Heart left ventricle (tissue), 16 donors: ENCODE measurements around the gene DOK7. TPM values are rescaled to one million over a fixed set of nuclear protein-coding genes. Genes with fewer than 3 reads are reported as not detected.

Source experiments
- ATAC-seq, 4 donors: fragments of 200-7000 bp; cut with Tn5 transposase; one replicate each; pipeline ENCODE4 v1.9.1; 2020 to 2022; ENCODE audit warnings: moderate library complexity in 4 of 4, mild to moderate bottlenecking in 3 of 4, moderate number of reproducible peaks in 1 of 4
- DNase-seq, 5 donors: peaks; one replicate each; pipeline ENCODE4 v3.0.0-alpha.2; 2020
- H3K27ac ChIP-seq, 12 donors: fragments of 200-600 bp; sonication (generic) in 4 of 12; one replicate each; pipeline versions ENCODE4 v1.5.0 to v1.8.0; 2016 to 2022; ENCODE audit warnings: mild to moderate bottlenecking in 2 of 12
- H3K27me3 ChIP-seq, 9 donors: fragments of 200-600 bp; sonication (generic) in 2 of 9; one replicate each; pipeline versions ENCODE4 v1.5.1 to v1.8.0; 2016 to 2022; ENCODE audit warnings: mild to moderate bottlenecking in 3 of 9
- H3K36me3 ChIP-seq, 9 donors: fragments of 200-600 bp; sonication (generic) in 2 of 9; one replicate each; pipeline versions ENCODE4 v1.5.0 to v1.8.0; 2018 to 2022; ENCODE audit warnings: mild to moderate bottlenecking in 2 of 9
- H3K4me1 ChIP-seq, 12 donors: fragments of 200-600 bp; sonication (generic) in 4 of 12; one replicate each; pipeline versions ENCODE4 v1.5.0 to v1.8.0; 2016 to 2022; ENCODE audit warnings: mild to moderate bottlenecking in 3 of 12
- H3K4me3 ChIP-seq, 12 donors: fragments of 200-600 bp; sonication (generic) in 4 of 12; one replicate each; pipeline versions ENCODE4 v1.5.0 to v1.8.0; 2017 to 2022; ENCODE audit warnings: mild to moderate bottlenecking in 9 of 12, moderate library complexity in 4 of 12
- H3K9me3 ChIP-seq, 12 donors: fragments of 200-600 bp; sonication (generic) in 4 of 12; one replicate each; pipeline versions ENCODE4 v1.5.0 to v1.8.0; 2016 to 2022; ENCODE audit warnings: mild to moderate bottlenecking in 1 of 12
- CTCF ChIP-seq, 12 donors: fragments of 200-600 bp; sonication (generic) in 4 of 12; IDR thresholded peaks; one replicate each; pipeline versions ENCODE4 v1.5.0 to v1.8.0; 2018 to 2022; ENCODE audit warnings: antibody characterized with exemption in 12 of 12, mild to moderate bottlenecking in 5 of 12
- POLR2A ChIP-seq, 2 donors: fragments of 450-650 bp; IDR thresholded peaks; one replicate each; pipeline ENCODE4 v1.6.1; 2017; ENCODE audit warnings: antibody characterized with exemption in 2 of 2, mild to moderate bottlenecking in 2 of 2, moderate library complexity in 2 of 2
- WGBS, 4 donors: extraction: QIAGEN DNeasy Blood & Tissue Kit in 2 of 4; methylation state at CpG; one replicate each; pipeline versions ENCODE4 v1.1.5 to v1.1.7; 2013 to 2018; 5-methylcytosine and 5-hydroxymethylcytosine counted together
- intact Hi-C, 10 donors: fragments of 100-400 bp; cut with DNase I; formaldehyde crosslinking; loops; one replicate each; pipeline versions ENCODE4 v1.11.1 to v1.14.2; 2022
- polyA plus RNA-seq, 2 donors: library from polyadenylated mRNA; stranded (reverse); fragments of 200-250 nt; gene quantifications; one replicate each; pipeline ENCODE4 v1.2.3, GENCODE V29; 2013
- total RNA-seq, 9 donors: library from RNA; depleted of rRNA in 2 of 9; stranded (reverse); fragments of >200 nt in 2 of 9; fragmentation: NEBNext Ultra II Directional in 3 of 9; extraction: Animal tissue kit (Norgen Biotek cat#: 25700) in 3 of 9; gene quantifications; one replicate each; pipeline versions ENCODE4 v1.1.0 to v1.2.4, GENCODE V29; 2016 to 2023
- donor health status: ischemic (EF 13 %, LVEDD 7.1; RV severe dilation, severe dysfunction).
- donor health status: healthy with polysubstance abuse.
- donor health status: DM: no; HTN: yes; CAD: no.
- donor health status: DM: no; HTN: no; CAD: no.
- donor health status: ischemic (EF 25% LVEDD 6.9; RV normal size, moderate dysfunction).
- donor health status: ischemic (EF 25% LVEDD 5.7; RV mildly dilated, moderate dysfunction).
- donor health status: healthy.
- donor health status: DM: yes; HTN: yes; CAD: no.
- donor health status: ischemic (EF 35%, LVEDD 5.7; RV mildly dilated, moderate dysfunction).
- donor health status: nonischemic (EF 11% LVEDD 7.7; RV severe dilation, severe dysfunction).
- donor health status: DM: yes; HTN: yes; CAD: no.
- donor health status: PGD.
- donor health status: ischemic (EF 29% LVEDD 5.4; RV normal size, mild dysfunction).
- donor health status: nonischemic (EF 23%, LVEDD 6.1; RV moderate dilation, normal function).

Gene DOK7
- total and polyA plus RNA-seq, 11 donors: 27.7 to 89.5 (median 40.0) TPM

- WGBS, 4 donors: 66 to 73% (median 70%) methylated on average over 9 to 17 of the region's 17 CpGs
- Histone ChIP-seq H3K4me1 (peaks cover 0 to 7% (median 0%) of the 10 kb centered on the region in 12 donors), H3K27me3 (no peaks in the 10 kb centered on the region), H3K36me3 (no peaks in the 10 kb centered on the region), H3K27ac (no peak overlapping the region), H3K4me3 (no peak overlapping the region), H3K9me3 (no peaks in the 10 kb centered on the region)
- TF ChIP-seq CTCF (IDR thresholded peaks at IDR 0.05): peak in 4 of 12 donors; percentile 4 to 38 (median 4)
- TF ChIP-seq POLR2A (IDR thresholded peaks at IDR 0.05): no peak
- intact Hi-C loops: loop anchor here (1.0 to 10.0 kb wide), 9 partner anchors 97 to 339 kb away; no protein-coding TSS in a partner anchor
- peak in 1 of 5 donors; percentile 55 for DNase-seq
- no peak for ATAC-seq
Measured at GRCh38 chr4:3443750-3444309, 19.3 kb upstream of the DOK7 start.

- ATAC-seq: no peak
- Histone ChIP-seq H3K27me3 (no peaks in the 10 kb centered on the region), H3K36me3 (no peaks in the 10 kb centered on the region), H3K27ac (no peak overlapping the region), H3K4me1 (peaks cover 0 to 7% (median 0%) of the 10 kb centered on the region in 12 donors), H3K4me3 (no peak overlapping the region), H3K9me3 (no peaks in the 10 kb centered on the region)
- DNase-seq: peak in 1 of 5 donors; percentile 56
- no peak for TF ChIP-seq CTCF (IDR thresholded peaks at IDR 0.05)
- TF ChIP-seq POLR2A (IDR thresholded peaks at IDR 0.05): no peak
- 89 to 91% (median 90%) methylated on average over 20 to 56 of the region's 56 CpGs for WGBS, 4 donors
- intact Hi-C loops: loop anchor here in 7 of 10 donors (5.0 to 10.0 kb wide), 6 partner anchors 240 to 340 kb away; no protein-coding TSS in a partner anchor
Measured at GRCh38 chr4:3444351-3445110, 18.6 kb upstream of the DOK7 start.

GRCh38 chr4:3445111-3445820, 17.8 kb upstream of the DOK7 start:
- Histone ChIP-seq H3K27ac (no peak overlapping the region), H3K27me3 (no peaks in the 10 kb centered on the region), H3K36me3 (no peaks in the 10 kb centered on the region), H3K4me3 (no peak overlapping the region), H3K9me3 (no peaks in the 10 kb centered on the region), H3K4me1 (peaks cover 0 to 7% (median 0%) of the 10 kb centered on the region in 12 donors)
- ATAC-seq (no peak), DNase-seq (peak in 1 of 5 donors; percentile 46)
- intact Hi-C loops: loop anchor here in 5 of 10 donors (10.0 kb wide), 3 partner anchors 240 to 340 kb away; no protein-coding TSS in a partner anchor
- WGBS, 4 donors: 86 to 89% (median 88%) methylated on average over 20 to 34 of the region's 34 CpGs
- TF ChIP-seq CTCF (IDR thresholded peaks at IDR 0.05) (no peak), POLR2A (IDR thresholded peaks at IDR 0.05) (no peak)
